Panc1 (cell line): ENCODE data around the gene EFNA5.

Experiments
- CTCF ChIP-seq: fragments of 450-650 bp; IDR thresholded peaks from 2 replicates; pipeline ENCODE4 v1.5.1; 2017; ENCODE audit warnings: mild to moderate bottlenecking
- REST ChIP-seq, 2 experiments: IDR thresholded peaks; 2 replicates each; pipeline ENCODE4 v1.6.1; 2011 to 2012; ENCODE audit warnings: low read depth in 2 of 2, control low read depth in 1 of 2, low read length in 1 of 2, mild to moderate bottlenecking in 1 of 2, moderate library complexity in 1 of 2; ENCODE audit not compliant: insufficient read depth in 1 of 2
- SIN3A ChIP-seq: IDR thresholded peaks from 2 replicates; pipeline ENCODE4 v1.6.1; 2012; ENCODE audit warnings: low read depth, mild to moderate bottlenecking, low read length, moderate library complexity, borderline replicate concordance; ENCODE audit not compliant: insufficient read depth

- TF ChIP-seq REST (IDR thresholded peaks at IDR 0.05; ENCODE audit: insufficient read depth in 1 of 2, low read depth in 2 of 2, low read length in 1 of 2) (no peak), CTCF (no peak), SIN3A (no peak)
These were observed 232.7 kb downstream of the EFNA5 start for GRCh38 chr5:107437986-107438510.
